Esophagus muscularis mucosa (tissue), 4 donors: ENCODE data around the gene TM4SF4. TPM values are rescaled to one million over a fixed set of nuclear protein-coding genes. Genes with fewer than 3 reads are reported as not detected.
"Not testable (repeated sequence)": the region's sequence is repeated elsewhere in the genome, so short reads cannot be mapped to it uniquely, and the experiment has no call there.

Source experiments
- DNase-seq: peaks from one replicate; pipeline ENCODE4 v3.0.0-alpha.2; 2017; ENCODE audit errors: extremely low spot score
- H3K27ac ChIP-seq, 4 donors: fragments of 200-600 bp; sonication (generic); replicated peaks in 1 of 4; 1 replicate in 3 of 4; 2 replicates in 1 of 4; pipeline ENCODE4 v1.5.1; 2016 to 2019; ENCODE audit warnings: mild to moderate bottlenecking in 1 of 4
- H3K27me3 ChIP-seq, 4 donors: fragments of 200-600 bp; sonication (generic); one replicate each; pipeline versions ENCODE4 v1.5.1 to v1.6.0; 2016 to 2019
- H3K36me3 ChIP-seq, 4 donors: fragments of 200-600 bp; sonication (generic); one replicate each; pipeline ENCODE4 v1.5.1; 2016 to 2019
- H3K4me1 ChIP-seq, 4 donors: fragments of 200-600 bp; sonication (generic); one replicate each; pipeline ENCODE4 v1.5.1; 2016 to 2019
- H3K4me3 ChIP-seq, 4 donors: fragments of 200-600 bp; sonication (generic); 1 replicate in 2 of 4; 2 replicates in 2 of 4; pipeline ENCODE4 v1.5.1; 2016 to 2019; ENCODE audit warnings: mild to moderate bottlenecking in 4 of 4, moderate library complexity in 1 of 4
- H3K9me3 ChIP-seq, 4 donors: fragments of 200-600 bp; sonication (generic); 1 replicate in 3 of 4; 2 replicates in 1 of 4; pipeline ENCODE4 v1.5.1; 2016 to 2019
- EP300 ChIP-seq: sonication (generic); formaldehyde crosslinking; IDR thresholded peaks from one replicate; pipeline ENCODE4 v1.6.1; 2017; ENCODE audit warnings: antibody characterized with exemption
- POLR2A ChIP-seq: fragments of 450-650 bp; IDR thresholded peaks from one replicate; pipeline ENCODE4 v1.6.1; 2017; ENCODE audit warnings: antibody characterized with exemption, moderate library complexity, mild to moderate bottlenecking, low read depth
- POLR2AphosphoS5 ChIP-seq, 2 donors: sonication (generic); formaldehyde crosslinking; IDR thresholded peaks; one replicate each; pipeline ENCODE4 v1.6.1; 2017; ENCODE audit warnings: antibody characterized with exemption in 2 of 2
- WGBS: methylation state at CpG from one replicate; pipeline ENCODE4 v1.1.5; 2018; 5-methylcytosine and 5-hydroxymethylcytosine counted together
- intact Hi-C: fragments of 100-400 bp; cut with DNase I; formaldehyde crosslinking; loops from one replicate; pipeline ENCODE4 v1.15.1; 2023
- total RNA-seq, 4 donors: library from RNA; depleted of rRNA; stranded (reverse); fragments of >200 nt; gene quantifications; one replicate each; pipeline versions ENCODE4 v1.1.0 to v1.2.1, GENCODE V29; 2016
- TF ChIP-seq, protein P1 (sequence below), 3 experiments: fragments of 200-600 bp in 2 of 3; fragments of 450-650 bp in 1 of 3; sonication (generic) in 2 of 3; IDR thresholded peaks; one replicate each; pipeline ENCODE4 v1.5.1; 2017 to 2019; ENCODE audit warnings: antibody characterized with exemption in 3 of 3, mild to moderate bottlenecking in 2 of 3, moderate library complexity in 1 of 3

The TM4SF4 gene
- total RNA-seq, 4 donors from 2014 or later: 0.11 to 5.5 (median 2.7) TPM; not detected in 1

DNA sequence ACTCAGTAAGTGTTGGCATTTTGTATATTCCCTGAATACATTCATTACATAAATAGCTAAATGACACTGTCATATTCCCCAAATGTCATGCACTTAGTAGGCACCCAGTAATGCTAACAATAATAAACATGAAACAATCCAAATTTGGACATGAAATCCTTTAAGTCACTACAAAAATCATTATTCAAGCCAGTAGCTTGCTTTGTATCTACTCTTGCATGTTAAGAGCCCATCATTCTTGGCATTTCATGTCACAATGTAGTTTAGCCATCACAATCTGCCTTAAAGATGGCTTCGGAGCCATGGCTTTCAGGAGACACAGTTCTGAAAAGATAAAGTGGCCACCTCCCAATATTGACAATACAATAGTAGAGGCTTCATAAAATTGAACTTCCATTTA lies 32.9 kb upstream of the TM4SF4 start:
- intact Hi-C loops: no loop called here
- H3K27me3 ChIP-seq: no peaks in the 10 kb centered on the region
- H3K4me1 ChIP-seq: peaks cover 0 to 19% (median 9%) of the 10 kb centered on the region in 4 donors
- TF ChIP-seq POLR2A (no peak), EP300 (no peak), POLR2AphosphoS5 (IDR thresholded peaks at IDR 0.05) (no peak)
- TF ChIP-seq, protein P1, sequence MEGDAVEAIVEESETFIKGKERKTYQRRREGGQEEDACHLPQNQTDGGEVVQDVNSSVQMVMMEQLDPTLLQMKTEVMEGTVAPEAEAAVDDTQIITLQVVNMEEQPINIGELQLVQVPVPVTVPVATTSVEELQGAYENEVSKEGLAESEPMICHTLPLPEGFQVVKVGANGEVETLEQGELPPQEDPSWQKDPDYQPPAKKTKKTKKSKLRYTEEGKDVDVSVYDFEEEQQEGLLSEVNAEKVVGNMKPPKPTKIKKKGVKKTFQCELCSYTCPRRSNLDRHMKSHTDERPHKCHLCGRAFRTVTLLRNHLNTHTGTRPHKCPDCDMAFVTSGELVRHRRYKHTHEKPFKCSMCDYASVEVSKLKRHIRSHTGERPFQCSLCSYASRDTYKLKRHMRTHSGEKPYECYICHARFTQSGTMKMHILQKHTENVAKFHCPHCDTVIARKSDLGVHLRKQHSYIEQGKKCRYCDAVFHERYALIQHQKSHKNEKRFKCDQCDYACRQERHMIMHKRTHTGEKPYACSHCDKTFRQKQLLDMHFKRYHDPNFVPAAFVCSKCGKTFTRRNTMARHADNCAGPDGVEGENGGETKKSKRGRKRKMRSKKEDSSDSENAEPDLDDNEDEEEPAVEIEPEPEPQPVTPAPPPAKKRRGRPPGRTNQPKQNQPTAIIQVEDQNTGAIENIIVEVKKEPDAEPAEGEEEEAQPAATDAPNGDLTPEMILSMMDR (IDR thresholded peaks at IDR 0.05): no peak
- H3K36me3 ChIP-seq: no peaks in the 10 kb centered on the region
- no peak overlapping the region for H3K27ac ChIP-seq
- H3K9me3 ChIP-seq: no peaks in the 10 kb centered on the region
- DNase-seq: peak; percentile 47
- WGBS: 95% methylated on average over 1 of the region's 1 CpG
- no peak overlapping the region for H3K4me3 ChIP-seq

GRCh38 chr3:149442043-149442442 lies 32.5 kb upstream of the TM4SF4 start:
- Histone ChIP-seq H3K36me3 (no peaks in the 10 kb centered on the region), H3K27ac (no peak overlapping the region), H3K4me1 (peaks cover 0 to 19% (median 9%) of the 10 kb centered on the region in 4 donors), H3K27me3 (no peaks in the 10 kb centered on the region), H3K9me3 (no peaks in the 10 kb centered on the region), H3K4me3 (no peak overlapping the region)
- TF ChIP-seq, protein P1 (IDR thresholded peaks at IDR 0.05): no peak
- TF ChIP-seq EP300 (no peak), POLR2AphosphoS5 (IDR thresholded peaks at IDR 0.05) (no peak), POLR2A (no peak)
- intact Hi-C loops: no loop called here
- peak; percentile 1 for DNase-seq
- WGBS: 60% methylated on average over 1 of the region's 1 CpG

DNA sequence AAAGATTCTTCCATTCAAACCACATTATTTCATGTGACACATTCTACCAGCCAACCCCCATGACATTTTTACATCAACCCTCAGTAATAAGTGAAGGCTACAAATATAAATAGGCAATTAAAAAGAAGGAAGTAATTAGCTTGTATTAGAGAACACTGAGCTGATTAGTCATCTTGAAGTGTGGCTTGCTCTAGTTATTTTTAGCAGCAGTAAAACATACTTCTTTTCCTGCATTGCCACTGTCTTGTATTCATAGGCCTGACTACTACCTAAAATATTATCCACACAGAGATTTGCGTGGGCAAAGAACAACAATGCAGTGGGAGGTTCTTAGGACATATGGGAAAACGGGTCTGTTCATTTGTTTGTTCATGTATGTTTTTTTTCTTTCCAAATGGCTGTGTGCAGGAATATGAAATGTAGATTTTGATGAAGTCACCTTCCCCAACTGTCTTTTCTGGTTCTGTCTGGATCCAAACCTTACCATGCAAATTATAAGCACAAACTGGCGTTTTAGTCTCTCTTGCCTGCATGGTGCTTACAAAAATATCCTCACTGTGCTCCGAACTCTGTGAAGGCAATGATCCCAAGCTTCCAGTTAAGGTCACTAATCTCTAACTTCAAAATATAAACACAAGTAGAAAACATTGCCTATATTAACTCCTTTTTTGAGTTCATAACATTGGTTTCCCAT lies 31.5 kb upstream of the TM4SF4 start:
- intact Hi-C loops: no loop called here
- Histone ChIP-seq H3K4me3 (no peak overlapping the region), H3K27ac (no peak overlapping the region), H3K36me3 (no peaks in the 10 kb centered on the region), H3K27me3 (no peaks in the 10 kb centered on the region), H3K4me1 (peaks cover 0 to 19% (median 9%) of the 10 kb centered on the region in 4 donors), H3K9me3 (no peaks in the 10 kb centered on the region)
- WGBS: 59% methylated on average over 4 of the region's 4 CpGs
- peak; percentile 31 for DNase-seq
- TF ChIP-seq, protein P1 (IDR thresholded peaks at IDR 0.05): no peak
- TF ChIP-seq POLR2AphosphoS5 (IDR thresholded peaks at IDR 0.05): no peak
- TF ChIP-seq EP300: no peak

GRCh38 chr3:149443545-149443912 lies 31.0 kb upstream of the TM4SF4 start:
- peak; percentile 26 for DNase-seq
- no peaks in the 10 kb centered on the region for H3K36me3 ChIP-seq
- no peaks in the 10 kb centered on the region for H3K9me3 ChIP-seq
- WGBS: 94% methylated on average over 2 of the region's 2 CpGs
- H3K4me3 ChIP-seq: no peak overlapping the region
- H3K27ac ChIP-seq: no peak overlapping the region
- TF ChIP-seq EP300 (no peak), POLR2A (no peak), POLR2AphosphoS5 (IDR thresholded peaks at IDR 0.05) (no peak)
- TF ChIP-seq, protein P1 (IDR thresholded peaks at IDR 0.05): no peak
- intact Hi-C loops: no loop called here
- H3K27me3 ChIP-seq: no peaks in the 10 kb centered on the region
- peaks cover 3 to 19% (median 10%) of the 10 kb centered on the region in 4 donors for H3K4me1 ChIP-seq

- H3K4me3 ChIP-seq, H3K36me3 ChIP-seq, intact Hi-C loops, H3K27me3 ChIP-seq, H3K9me3 ChIP-seq, H3K27ac ChIP-seq: not testable (repeated sequence)
- H3K4me1 ChIP-seq: peaks cover 14 to 29% (median 18%) of the 10 kb centered on the region in 4 donors
- 94% methylated on average over 6 of the region's 26 CpGs for WGBS
- DNase-seq: peak; percentile 21
Observed at GRCh38 chr3:149444867-149445266, 29.6 kb upstream of the TM4SF4 start.
